HAP-1 (cell line): ENCODE results near the gene RNF112.

Experiments used
- DNase-seq, 2 experiments: peaks; one replicate each; pipeline ENCODE4 v3.0.0-alpha.2; 2016 to 2020; ENCODE audit warnings: low spot score in 2 of 2
- H3K27me3 ChIP-seq: fragments of 250-450 bp; sonication (Bioruptor Pico); 2 replicates; pipeline ENCODE4 v1.5.1; 2020; ENCODE audit warnings: low read depth, mild to moderate bottlenecking, moderate library complexity
- H3K36me3 ChIP-seq: fragments of 250-450 bp; sonication (Bioruptor Pico); replicated peaks from 2 replicates; pipeline ENCODE4 v1.5.1; 2020; ENCODE audit warnings: mild to moderate bottlenecking
- H3K4me1 ChIP-seq: fragments of 250-450 bp; sonication (Bioruptor Pico); 2 replicates; pipeline ENCODE4 v1.5.1; 2020; ENCODE audit warnings: mild to moderate bottlenecking
- H3K4me3 ChIP-seq: fragments of 250-450 bp; sonication (Bioruptor Pico); 2 replicates; pipeline ENCODE4 v1.5.1; 2020; ENCODE audit warnings: mild to moderate bottlenecking, moderate library complexity
- H3K9me3 ChIP-seq: fragments of 250-450 bp; sonication (Bioruptor Pico); 2 replicates; pipeline ENCODE4 v1.5.1; 2020; ENCODE audit warnings: mild to moderate bottlenecking, moderate library complexity
- in situ Hi-C: fragments of 300-500 bp; cut with MboI; formaldehyde crosslinking; loops from 3 replicates; pipeline ENCODE4 v1.14.3; 2020; ENCODE audit warnings: low sequenced_read_pairs, inconsistent platforms, mixed read lengths

RNF112 gene, protein sequence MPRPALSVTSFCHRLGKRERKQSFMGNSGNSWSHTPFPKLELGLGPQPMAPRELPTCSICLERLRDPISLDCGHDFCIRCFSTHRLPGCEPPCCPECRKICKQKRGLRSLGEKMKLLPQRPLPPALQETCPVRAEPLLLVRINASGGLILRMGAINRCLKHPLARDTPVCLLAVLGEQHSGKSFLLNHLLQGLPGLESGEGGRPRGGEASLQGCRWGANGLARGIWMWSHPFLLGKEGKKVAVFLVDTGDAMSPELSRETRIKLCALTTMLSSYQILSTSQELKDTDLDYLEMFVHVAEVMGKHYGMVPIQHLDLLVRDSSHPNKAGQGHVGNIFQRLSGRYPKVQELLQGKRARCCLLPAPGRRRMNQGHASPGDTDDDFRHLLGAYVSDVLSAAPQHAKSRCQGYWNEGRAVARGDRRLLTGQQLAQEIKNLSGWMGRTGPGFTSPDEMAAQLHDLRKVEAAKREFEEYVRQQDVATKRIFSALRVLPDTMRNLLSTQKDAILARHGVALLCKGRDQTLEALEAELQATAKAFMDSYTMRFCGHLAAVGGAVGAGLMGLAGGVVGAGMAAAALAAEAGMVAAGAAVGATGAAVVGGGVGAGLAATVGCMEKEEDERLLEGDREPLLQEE

GRCh38 chr17:19410875-19411620, at the start of gene RNF112:
TSS of gene RNF112 (plus strand) at chr17:19411232. CDS start at chr17:19411409, 177 bp downstream.
- H3K9me3 ChIP-seq = no peaks in the 10 kb centered on the region
- H3K36me3 ChIP-seq = no peaks in the 10 kb centered on the region
- H3K4me3 ChIP-seq = no peak within 1 kb of the TSS
- no peaks in the 10 kb centered on the region for H3K27me3 ChIP-seq
- no peaks in the 10 kb centered on the region for H3K4me1 ChIP-seq
- DNase-seq = no peak
- in situ Hi-C loops = no loop called here

DNA sequence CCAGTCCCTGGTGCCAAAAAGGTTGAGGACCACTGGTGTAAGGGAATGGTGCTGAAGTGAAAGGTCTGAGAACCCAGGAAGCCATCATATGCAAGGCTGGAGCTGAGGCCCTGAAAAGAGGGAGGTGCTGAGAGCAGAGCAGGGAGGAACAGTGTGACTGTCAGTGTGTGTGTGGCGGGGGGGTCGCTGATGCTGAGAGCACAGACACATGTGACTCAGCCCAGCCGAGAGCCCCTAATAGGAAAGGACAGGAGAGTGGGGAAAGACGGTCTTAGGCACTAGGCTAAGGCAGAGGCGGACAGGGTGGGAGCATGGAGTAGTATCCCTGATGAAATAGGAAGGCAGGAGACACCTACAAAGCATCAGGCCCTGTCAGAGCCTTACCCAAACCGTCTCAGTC, 49.7 kb upstream of the RNF112 start:
- Histone ChIP-seq H3K4me3 (peak overlapping the region; percentile 82), H3K36me3 (peaks cover 11% of the 10 kb centered on the region; the same call in 1 of the 2 replicates), H3K9me3 (no peaks in the 10 kb centered on the region; the same call in 1 of the 2 replicates), H3K27me3 (no peaks in the 10 kb centered on the region), H3K4me1 (peaks cover 12% of the 10 kb centered on the region)
- DNase-seq = no peak
- in situ Hi-C loops = loop anchor here (5.0 kb wide), 3 partner anchors 86 to 401 kb away; no protein-coding TSS in a partner anchor

DNA sequence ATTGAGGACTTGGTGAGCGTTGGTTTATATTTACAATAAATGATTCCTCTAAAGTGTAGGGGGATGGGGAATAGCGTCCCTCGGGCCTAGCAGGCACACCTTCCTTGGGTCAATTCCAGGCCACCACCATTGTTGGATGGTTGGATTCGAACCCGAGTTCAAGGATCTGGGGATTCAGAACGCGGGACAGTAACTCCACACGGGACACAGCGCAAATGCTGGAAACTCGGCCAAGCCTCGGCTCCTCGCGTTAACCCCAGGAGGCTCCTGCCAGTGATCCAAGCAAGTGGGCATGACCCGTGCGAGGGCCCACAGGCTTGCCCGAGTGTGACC, 49.1 kb upstream of the RNF112 start:
- Histone ChIP-seq H3K4me1 (peaks cover 12% of the 10 kb centered on the region), H3K9me3 (no peaks in the 10 kb centered on the region; the same call in 1 of the 2 replicates), H3K27me3 (no peaks in the 10 kb centered on the region), H3K36me3 (peaks cover 6% of the 10 kb centered on the region; the same call in 1 of the 2 replicates), H3K4me3 (peak overlapping the region; percentile 82)
- in situ Hi-C loops = loop anchor here (5.0 kb wide), 3 partner anchors 85 to 400 kb away; no protein-coding TSS in a partner anchor
- DNase-seq = no peak

- Histone ChIP-seq H3K36me3 (peaks cover under 1% of the 10 kb centered on the region; the same call in 1 of the 2 replicates), H3K27me3 (no peaks in the 10 kb centered on the region), H3K9me3 (no peaks in the 10 kb centered on the region; the same call in 1 of the 2 replicates), H3K4me3 (peak within 1 kb of the TSS; percentile 82), H3K4me1 (peaks cover 12% of the 10 kb centered on the region)
- peak; percentile 72 to 91 for DNase-seq
- in situ Hi-C loops = loop anchor here (5.0 kb wide), 3 partner anchors 85 to 400 kb away; no protein-coding TSS in a partner anchor
These were observed 48.5 kb upstream of the RNF112 start, which contains the start of gene B9D1 for GRCh38 chr17:19362277-19363113. TSS of gene B9D1 (minus strand) at chr17:19362723. CDS start at chr17:19362569, 154 bp downstream.

GRCh38 chr17:19363114-19363438, 48.0 kb upstream of the RNF112 start:
- Histone ChIP-seq H3K9me3 (no peaks in the 10 kb centered on the region; the same call in 1 of the 2 replicates), H3K4me1 (peaks cover 12% of the 10 kb centered on the region)
- in situ Hi-C loops = loop anchor here (5.0 kb wide), 3 partner anchors 84 to 399 kb away; no protein-coding TSS in a partner anchor

GRCh38 chr17:19363460-19364035, 47.5 kb upstream of the RNF112 start:
- no peaks in the 10 kb centered on the region; the same call in 1 of the 2 replicates for H3K9me3 ChIP-seq
- H3K27me3 ChIP-seq = no peaks in the 10 kb centered on the region
- DNase-seq = no peak
- no peak overlapping the region for H3K4me3 ChIP-seq
- H3K36me3 ChIP-seq = no peaks in the 10 kb centered on the region; the same call in 1 of the 2 replicates
- in situ Hi-C loops = loop anchor here (5.0 kb wide), 3 partner anchors 84 to 399 kb away; no protein-coding TSS in a partner anchor
- peaks cover 12% of the 10 kb centered on the region for H3K4me1 ChIP-seq

More at GRCh38 chr17:19363114-19363438, 48.0 kb upstream of the RNF112 start:
- no peaks in the 10 kb centered on the region; the same call in 1 of the 2 replicates for H3K36me3 ChIP-seq
- no peak for DNase-seq
- H3K27me3 ChIP-seq = no peaks in the 10 kb centered on the region
- peak overlapping the region; percentile 82 for H3K4me3 ChIP-seq

- no peaks in the 10 kb centered on the region for H3K27me3 ChIP-seq
- H3K4me3 ChIP-seq = no peak overlapping the region
- in situ Hi-C loops = loop anchor here (5.0 kb wide), 3 partner anchors 82 to 397 kb away; no protein-coding TSS in a partner anchor
- H3K4me1 ChIP-seq = peaks cover 12% of the 10 kb centered on the region
- no peaks in the 10 kb centered on the region; the same call in 1 of the 2 replicates for H3K9me3 ChIP-seq
- DNase-seq = no peak
- no peaks in the 10 kb centered on the region for H3K36me3 ChIP-seq
These were observed 46.1 kb upstream of the RNF112 start for GRCh38 chr17:19364699-19365498.

DNA sequence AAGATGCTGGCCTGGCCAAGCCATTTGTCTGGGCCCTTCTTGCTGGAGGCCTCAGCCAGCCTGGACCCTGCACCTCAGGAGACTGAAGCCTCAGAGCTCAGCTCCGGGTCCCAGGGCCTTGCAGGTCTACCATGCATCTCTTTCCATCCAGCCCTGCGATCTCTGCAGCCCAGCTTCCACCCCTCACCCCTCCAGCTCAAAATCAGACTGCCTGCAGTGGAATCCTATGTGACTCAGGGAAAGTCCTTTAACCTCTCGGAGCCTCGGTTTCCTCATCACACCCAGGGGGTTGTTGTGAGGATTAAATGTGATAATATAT, 45.6 kb upstream of the RNF112 start:
- H3K27me3 ChIP-seq = no peaks in the 10 kb centered on the region
- no peak for DNase-seq
- H3K4me3 ChIP-seq = no peak overlapping the region
- in situ Hi-C loops = no loop called here
- H3K9me3 ChIP-seq = no peaks in the 10 kb centered on the region; the same call in 1 of the 2 replicates
- peaks cover 12% of the 10 kb centered on the region for H3K4me1 ChIP-seq
- H3K36me3 ChIP-seq = no peaks in the 10 kb centered on the region

DNA sequence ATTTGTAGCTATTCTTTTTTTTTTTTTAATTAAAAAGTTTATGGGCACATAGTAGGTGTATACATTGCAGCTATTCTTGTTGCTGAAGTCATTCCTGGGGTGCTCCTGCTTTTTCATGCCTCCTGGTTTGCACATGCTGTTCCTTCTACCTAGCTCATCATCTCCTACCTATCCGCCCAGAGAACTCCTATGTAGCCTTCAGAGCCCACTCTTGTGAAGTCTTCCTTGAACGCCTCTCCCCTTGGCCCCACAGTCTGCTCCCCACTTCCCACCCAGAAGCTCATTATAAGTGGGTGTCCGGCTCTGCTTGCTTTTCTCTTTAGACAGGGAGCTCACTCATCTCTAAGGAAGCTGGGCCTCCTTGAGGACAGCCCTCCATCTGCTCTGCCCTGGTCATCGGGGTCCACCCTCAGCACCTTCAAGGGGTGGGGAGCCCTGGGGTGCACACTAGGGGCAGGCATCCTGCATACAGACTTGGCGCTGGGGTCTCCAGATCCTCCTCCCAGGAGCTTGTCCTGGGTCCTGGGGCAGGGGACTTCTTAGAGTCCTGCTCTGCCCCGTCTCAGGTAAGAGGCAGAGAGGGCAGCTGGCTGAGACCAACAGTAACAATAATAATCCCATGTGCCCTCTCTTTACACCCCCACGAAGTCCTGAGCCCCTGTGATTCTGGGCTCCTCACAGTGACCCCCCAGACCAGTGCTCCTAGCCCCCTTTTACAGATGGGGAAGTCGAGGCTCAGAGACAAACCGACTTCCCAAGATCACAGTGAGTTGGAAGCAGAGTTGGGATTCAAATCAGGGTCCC, 45.0 kb upstream of the RNF112 start:
- no peaks in the 10 kb centered on the region for H3K36me3 ChIP-seq
- no peak for DNase-seq
- in situ Hi-C loops = no loop called here
- no peak overlapping the region for H3K4me3 ChIP-seq
- no peaks in the 10 kb centered on the region for H3K27me3 ChIP-seq
- H3K9me3 ChIP-seq = no peaks in the 10 kb centered on the region; the same call in 1 of the 2 replicates
- H3K4me1 ChIP-seq = peaks cover 12% of the 10 kb centered on the region

DNA sequence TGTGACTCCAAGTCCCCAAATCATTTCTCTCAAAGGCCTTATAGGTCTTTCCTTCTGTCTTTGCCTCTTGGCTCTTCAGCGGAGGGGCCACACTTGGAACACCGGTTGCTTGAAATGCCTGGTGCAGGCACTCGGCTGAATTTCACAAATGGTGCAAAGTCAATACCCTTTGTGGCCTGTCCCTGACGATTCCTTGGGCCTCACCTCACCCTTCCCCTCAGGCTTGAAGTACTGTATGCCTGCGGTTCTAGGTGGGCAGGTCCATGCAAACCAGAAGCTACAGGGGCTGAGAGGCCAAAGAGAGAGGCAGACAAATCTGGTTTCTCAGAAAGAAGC, 44.4 kb upstream of the RNF112 start:
- H3K9me3 ChIP-seq = no peaks in the 10 kb centered on the region; the same call in 1 of the 2 replicates
- in situ Hi-C loops = no loop called here
- H3K36me3 ChIP-seq = no peaks in the 10 kb centered on the region
- no peak overlapping the region for H3K4me3 ChIP-seq
- no peak for DNase-seq
- peaks cover 7% of the 10 kb centered on the region for H3K4me1 ChIP-seq
- no peaks in the 10 kb centered on the region for H3K27me3 ChIP-seq

GRCh38 chr17:19368229-19368628, 42.8 kb upstream of the RNF112 start:
- H3K4me1 ChIP-seq = peaks cover under 1% of the 10 kb centered on the region; the same call in 1 of the 2 replicates
- H3K36me3 ChIP-seq = no peaks in the 10 kb centered on the region
- no peak overlapping the region for H3K4me3 ChIP-seq
- no peak for DNase-seq
- H3K27me3 ChIP-seq = no peaks in the 10 kb centered on the region
- in situ Hi-C loops = no loop called here
- H3K9me3 ChIP-seq = no peaks in the 10 kb centered on the region
